WTC11 (cell line): ENCODE results near the gene DUSP2. TPM values are rescaled to one million over a fixed set of nuclear protein-coding genes. Genes with fewer than 3 reads are reported as not detected.

Experiments used
- ATAC-seq: fragments of 200-7000 bp; cut with Tn5 transposase; 2 replicates; pipeline ENCODE4 v1.10.0; 2021; ENCODE audit warnings: mild to moderate bottlenecking, moderate library complexity
- CTCF ChIA-PET: fragments of 300-600 bp; sonication (Branson Sonifier 250); formaldehyde crosslinking; loops from one replicate; lab custom pipeline; 2021; ENCODE audit warnings: antibody characterized with exemption; lab: Charles Lee
- POLR2A ChIA-PET: fragments of 350-600 bp; sonication (Branson Sonifier 250); formaldehyde crosslinking; loops from one replicate; lab custom pipeline; 2021; ENCODE audit warnings: antibody characterized with exemption; lab: Charles Lee
- DNase-seq: peaks from one replicate; pipeline ENCODE4 v3.0.0; 2021; ENCODE audit warnings: low spot score
- H3K27ac Mint-ChIP-seq: 2 replicates; pipeline ENCODE4 v1.8.0; 2021; ENCODE audit warnings: mixed read lengths
- H3K27me3 Mint-ChIP-seq: 2 replicates; pipeline ENCODE4 v1.8.0; 2021; ENCODE audit warnings: low read depth, mild to moderate bottlenecking, moderate library complexity, mixed read lengths
- H3K36me3 Mint-ChIP-seq: 2 replicates; pipeline ENCODE4 v1.8.0; 2021; ENCODE audit warnings: mixed read lengths
- H3K4me1 Mint-ChIP-seq: 2 replicates; pipeline ENCODE4 v1.8.0; 2022; ENCODE audit warnings: mixed read lengths
- H3K4me3 Mint-ChIP-seq: 2 replicates; pipeline ENCODE4 v1.8.0; 2021; ENCODE audit warnings: mild to moderate bottlenecking, moderate library complexity, mixed read lengths
- H3K9me3 Mint-ChIP-seq: 2 replicates; pipeline ENCODE4 v1.8.0; 2021; ENCODE audit warnings: mixed read lengths
- ATF1 ChIP-seq: sonication (generic); formaldehyde crosslinking; IDR thresholded peaks from 2 replicates; pipeline ENCODE4 v1.8.1; 2023; ENCODE audit warnings: mild to moderate bottlenecking, moderate library complexity, missing genetic modification reagents
- CTCF ChIP-seq: fragments of 200-600 bp; IDR thresholded peaks from 2 replicates; pipeline ENCODE4 v1.8.0; 2022; ENCODE audit warnings: antibody characterized with exemption
- E2F5 ChIP-seq: sonication (generic); formaldehyde crosslinking; IDR thresholded peaks from 2 replicates; pipeline ENCODE4 v1.8.1; 2022; ENCODE audit warnings: mild to moderate bottlenecking, moderate library complexity, missing genetic modification reagents
- ESRRA ChIP-seq: sonication (generic); formaldehyde crosslinking; IDR thresholded peaks from 2 replicates; pipeline ENCODE4 v1.8.1; 2022; ENCODE audit warnings: mild to moderate bottlenecking, missing genetic modification reagents, borderline replicate concordance
- GRHL2 ChIP-seq: fragments of 250-450 bp; sonication (Bioruptor Pico); IDR thresholded peaks from 2 replicates; pipeline ENCODE4 v1.8.0; 2022; ENCODE audit warnings: mild to moderate bottlenecking, moderate library complexity; ENCODE audit not compliant: insufficient replicate concordance, severe bottlenecking
- JUN ChIP-seq: sonication (generic); formaldehyde crosslinking; IDR thresholded peaks from 2 replicates; pipeline ENCODE4 v1.8.0; 2023; ENCODE audit warnings: mild to moderate bottlenecking, missing genetic modification reagents
- MAX ChIP-seq: sonication (generic); formaldehyde crosslinking; IDR thresholded peaks from 2 replicates; pipeline ENCODE4 v1.8.0; 2022; ENCODE audit warnings: mild to moderate bottlenecking, missing genetic modification reagents
- NFATC4 ChIP-seq: fragments of 250-450 bp; sonication (Bioruptor Pico); IDR thresholded peaks from 2 replicates; pipeline ENCODE4 v1.9.0; 2021; ENCODE audit warnings: mild to moderate bottlenecking
- NFE2L1 ChIP-seq: sonication (generic); formaldehyde crosslinking; IDR thresholded peaks from 2 replicates; pipeline ENCODE4 v1.8.1; 2023; ENCODE audit warnings: missing genetic modification reagents
- OVOL2 ChIP-seq: fragments of 250-450 bp; sonication (Bioruptor Pico); IDR thresholded peaks from 2 replicates; pipeline ENCODE4 v1.9.0; 2021; ENCODE audit warnings: mild to moderate bottlenecking, borderline replicate concordance
- TEAD1 ChIP-seq: sonication (generic); formaldehyde crosslinking; IDR thresholded peaks from 2 replicates; pipeline ENCODE4 v1.8.0; 2022; ENCODE audit warnings: mild to moderate bottlenecking, missing genetic modification reagents
- USF1 ChIP-seq: sonication (generic); formaldehyde crosslinking; IDR thresholded peaks from 2 replicates; pipeline ENCODE4 v1.8.0; 2022; ENCODE audit warnings: mild to moderate bottlenecking, missing genetic modification reagents
- ZNF219 ChIP-seq: sonication (generic); formaldehyde crosslinking; IDR thresholded peaks from 2 replicates; pipeline ENCODE4 v1.8.0; 2023; ENCODE audit warnings: missing genetic modification reagents, mild to moderate bottlenecking, borderline replicate concordance
- ZNF263 ChIP-seq: sonication (generic); formaldehyde crosslinking; IDR thresholded peaks from 2 replicates; pipeline ENCODE4 v1.8.1; 2022; ENCODE audit warnings: low read depth, mild to moderate bottlenecking, moderate library complexity, missing genetic modification reagents
- ZNF425 ChIP-seq: fragments of 250-450 bp; sonication (Bioruptor Pico); conservative IDR thresholded peaks from 2 replicates; pipeline ENCODE4 v1.9.0; 2021; ENCODE audit warnings: mild to moderate bottlenecking
- total RNA-seq: library from RNA; stranded (reverse); gene quantifications from 3 replicates; pipeline ENCODE4 v1.2.3, GENCODE V29; 2021
- TF ChIP-seq, protein P1 (sequence below): fragments of 250-450 bp; sonication (Bioruptor Pico); IDR thresholded peaks from 2 replicates; pipeline ENCODE4 v1.8.0; 2021; ENCODE audit warnings: mild to moderate bottlenecking
- TF ChIP-seq, protein P2 (sequence below): sonication (generic); formaldehyde crosslinking; IDR thresholded peaks from 2 replicates; pipeline ENCODE4 v1.8.1; 2023; ENCODE audit warnings: mild to moderate bottlenecking, missing genetic modification reagents, moderate library complexity
- TF ChIP-seq, protein P3 (sequence below): fragments of 250-450 bp; sonication (Bioruptor Pico); IDR thresholded peaks from 2 replicates; pipeline ENCODE4 v1.9.0; 2021; ENCODE audit warnings: moderate library complexity, mild to moderate bottlenecking, inconsistent platforms, borderline replicate concordance
- TF ChIP-seq, protein P4 (sequence below): sonication (generic); formaldehyde crosslinking; IDR thresholded peaks from 2 replicates; pipeline ENCODE4 v1.8.0; 2022; ENCODE audit warnings: missing genetic modification reagents

The DUSP2 gene
- total RNA-seq, 1 experiment from 2014 or later: 4.7 TPM

- Mint-ChIP-seq H3K4me1 (no peaks in the 10 kb centered on the region), H3K4me3 (no peak overlapping the region), H3K27me3 (no peaks in the 10 kb centered on the region), H3K9me3 (no peaks in the 10 kb centered on the region), H3K36me3 (peaks cover 39% of the 10 kb centered on the region), H3K27ac (0 out of 2 replicates have a peak overlapping the region, but pooled peaks have one; percentile 15)
- no peak for DNase-seq
- no peak for ATAC-seq
- no peak for TF ChIP-seq ATF1 (CRISPR knock-in tag)
- no peak for TF ChIP-seq TEAD1 (CRISPR knock-in tag)
- TF ChIP-seq, protein P1, sequence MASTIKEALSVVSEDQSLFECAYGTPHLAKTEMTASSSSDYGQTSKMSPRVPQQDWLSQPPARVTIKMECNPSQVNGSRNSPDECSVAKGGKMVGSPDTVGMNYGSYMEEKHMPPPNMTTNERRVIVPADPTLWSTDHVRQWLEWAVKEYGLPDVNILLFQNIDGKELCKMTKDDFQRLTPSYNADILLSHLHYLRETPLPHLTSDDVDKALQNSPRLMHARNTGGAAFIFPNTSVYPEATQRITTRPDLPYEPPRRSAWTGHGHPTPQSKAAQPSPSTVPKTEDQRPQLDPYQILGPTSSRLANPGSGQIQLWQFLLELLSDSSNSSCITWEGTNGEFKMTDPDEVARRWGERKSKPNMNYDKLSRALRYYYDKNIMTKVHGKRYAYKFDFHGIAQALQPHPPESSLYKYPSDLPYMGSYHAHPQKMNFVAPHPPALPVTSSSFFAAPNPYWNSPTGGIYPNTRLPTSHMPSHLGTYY (CRISPR knock-in tag): no peak
- TF ChIP-seq GRHL2: no peak
- TF ChIP-seq NFE2L1: no peak
- TF ChIP-seq NFATC4 (CRISPR knock-in tag): no peak
- CTCF ChIA-PET: interaction anchor here (0.8 to 3.2 kb wide), 2 partner anchors 11 to 46 kb away, joined by 4 to 17 read pairs; partner anchors contain the start of gene ASTL
- POLR2A ChIA-PET: no interaction called here
Observed at GRCh38 chr2:96184989-96185388, 39.7 kb upstream of the DUSP2 start.

DNA sequence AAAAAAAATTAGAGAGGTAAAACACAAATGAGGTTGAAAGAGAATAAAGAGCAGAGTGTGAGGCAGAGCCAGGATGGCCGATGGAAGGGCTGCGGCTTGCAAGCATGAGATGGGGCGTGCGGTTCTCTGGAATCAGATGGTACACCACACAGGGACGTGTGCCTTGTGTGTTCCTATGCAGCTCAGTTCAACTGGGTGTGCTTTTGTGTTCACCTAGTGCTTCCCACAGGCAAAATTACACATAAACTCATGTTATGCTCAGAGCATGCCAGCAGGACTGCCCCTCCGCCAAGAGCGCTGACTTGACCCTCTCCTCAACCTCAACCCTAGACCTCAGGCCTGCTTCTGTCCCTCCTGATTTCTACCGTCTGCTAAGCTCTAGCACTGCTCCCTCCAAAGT lies 38.9 kb upstream of the DUSP2 start:
- DNase-seq: no peak
- Mint-ChIP-seq H3K4me3 (no peak overlapping the region), H3K9me3 (no peaks in the 10 kb centered on the region), H3K4me1 (no peaks in the 10 kb centered on the region), H3K27ac (no peak overlapping the region), H3K27me3 (no peaks in the 10 kb centered on the region), H3K36me3 (peaks cover 35% of the 10 kb centered on the region)
- no peak for ATAC-seq
- ChIA-PET POLR2A (no interaction called here), CTCF (interaction anchor here (3.2 kb wide), 1 partner anchor 10 kb away, joined by 17 read pairs; no protein-coding TSS in a partner anchor)
- TF ChIP-seq CTCF (no peak), JUN (CRISPR knock-in tag) (no peak), ZNF263 (CRISPR knock-in tag) (no peak), E2F5 (CRISPR knock-in tag) (no peak), MAX (CRISPR knock-in tag) (no peak), USF1 (CRISPR knock-in tag) (no peak), ZNF219 (CRISPR knock-in tag) (no peak), OVOL2 (CRISPR knock-in tag) (no peak), ESRRA (no peak), ZNF425 (CRISPR knock-in tag) (no peak)
- TF ChIP-seq, protein P2, sequence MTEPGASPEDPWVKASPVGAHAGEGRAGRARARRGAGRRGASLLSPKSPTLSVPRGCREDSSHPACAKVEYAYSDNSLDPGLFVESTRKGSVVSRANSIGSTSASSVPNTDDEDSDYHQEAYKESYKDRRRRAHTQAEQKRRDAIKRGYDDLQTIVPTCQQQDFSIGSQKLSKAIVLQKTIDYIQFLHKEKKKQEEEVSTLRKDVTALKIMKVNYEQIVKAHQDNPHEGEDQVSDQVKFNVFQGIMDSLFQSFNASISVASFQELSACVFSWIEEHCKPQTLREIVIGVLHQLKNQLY (CRISPR knock-in tag): no peak
- TF ChIP-seq, protein P3, sequence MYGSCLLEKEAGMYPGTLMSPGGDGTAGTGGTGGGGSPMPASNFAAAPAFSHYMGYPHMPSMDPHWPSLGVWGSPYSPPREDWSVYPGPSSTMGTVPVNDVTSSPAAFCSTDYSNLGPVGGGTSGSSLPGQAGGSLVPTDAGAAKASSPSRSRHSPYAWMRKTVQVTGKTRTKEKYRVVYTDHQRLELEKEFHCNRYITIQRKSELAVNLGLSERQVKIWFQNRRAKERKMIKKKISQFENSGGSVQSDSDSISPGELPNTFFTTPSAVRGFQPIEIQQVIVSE (CRISPR knock-in tag): no peak
- TF ChIP-seq, protein P4, sequence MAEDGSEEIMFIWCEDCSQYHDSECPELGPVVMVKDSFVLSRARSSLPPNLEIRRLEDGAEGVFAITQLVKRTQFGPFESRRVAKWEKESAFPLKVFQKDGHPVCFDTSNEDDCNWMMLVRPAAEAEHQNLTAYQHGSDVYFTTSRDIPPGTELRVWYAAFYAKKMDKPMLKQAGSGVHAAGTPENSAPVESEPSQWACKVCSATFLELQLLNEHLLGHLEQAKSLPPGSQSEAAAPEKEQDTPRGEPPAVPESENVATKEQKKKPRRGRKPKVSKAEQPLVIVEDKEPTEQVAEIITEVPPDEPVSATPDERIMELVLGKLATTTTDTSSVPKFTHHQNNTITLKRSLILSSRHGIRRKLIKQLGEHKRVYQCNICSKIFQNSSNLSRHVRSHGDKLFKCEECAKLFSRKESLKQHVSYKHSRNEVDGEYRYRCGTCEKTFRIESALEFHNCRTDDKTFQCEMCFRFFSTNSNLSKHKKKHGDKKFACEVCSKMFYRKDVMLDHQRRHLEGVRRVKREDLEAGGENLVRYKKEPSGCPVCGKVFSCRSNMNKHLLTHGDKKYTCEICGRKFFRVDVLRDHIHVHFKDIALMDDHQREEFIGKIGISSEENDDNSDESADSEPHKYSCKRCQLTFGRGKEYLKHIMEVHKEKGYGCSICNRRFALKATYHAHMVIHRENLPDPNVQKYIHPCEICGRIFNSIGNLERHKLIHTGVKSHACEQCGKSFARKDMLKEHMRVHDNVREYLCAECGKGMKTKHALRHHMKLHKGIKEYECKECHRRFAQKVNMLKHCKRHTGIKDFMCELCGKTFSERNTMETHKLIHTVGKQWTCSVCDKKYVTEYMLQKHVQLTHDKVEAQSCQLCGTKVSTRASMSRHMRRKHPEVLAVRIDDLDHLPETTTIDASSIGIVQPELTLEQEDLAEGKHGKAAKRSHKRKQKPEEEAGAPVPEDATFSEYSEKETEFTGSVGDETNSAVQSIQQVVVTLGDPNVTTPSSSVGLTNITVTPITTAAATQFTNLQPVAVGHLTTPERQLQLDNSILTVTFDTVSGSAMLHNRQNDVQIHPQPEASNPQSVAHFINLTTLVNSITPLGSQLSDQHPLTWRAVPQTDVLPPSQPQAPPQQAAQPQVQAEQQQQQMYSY (CRISPR knock-in tag): no peak
